Measurements from ENCODE around the gene GAK. TPM values are rescaled to one million over a fixed set of nuclear protein-coding genes. Genes with fewer than 3 reads are reported as not detected.

The GAK gene
- total and polyA plus RNA-seq, 7 donors = 20.9 to 55.8 (median 36.4) TPM

DNA sequence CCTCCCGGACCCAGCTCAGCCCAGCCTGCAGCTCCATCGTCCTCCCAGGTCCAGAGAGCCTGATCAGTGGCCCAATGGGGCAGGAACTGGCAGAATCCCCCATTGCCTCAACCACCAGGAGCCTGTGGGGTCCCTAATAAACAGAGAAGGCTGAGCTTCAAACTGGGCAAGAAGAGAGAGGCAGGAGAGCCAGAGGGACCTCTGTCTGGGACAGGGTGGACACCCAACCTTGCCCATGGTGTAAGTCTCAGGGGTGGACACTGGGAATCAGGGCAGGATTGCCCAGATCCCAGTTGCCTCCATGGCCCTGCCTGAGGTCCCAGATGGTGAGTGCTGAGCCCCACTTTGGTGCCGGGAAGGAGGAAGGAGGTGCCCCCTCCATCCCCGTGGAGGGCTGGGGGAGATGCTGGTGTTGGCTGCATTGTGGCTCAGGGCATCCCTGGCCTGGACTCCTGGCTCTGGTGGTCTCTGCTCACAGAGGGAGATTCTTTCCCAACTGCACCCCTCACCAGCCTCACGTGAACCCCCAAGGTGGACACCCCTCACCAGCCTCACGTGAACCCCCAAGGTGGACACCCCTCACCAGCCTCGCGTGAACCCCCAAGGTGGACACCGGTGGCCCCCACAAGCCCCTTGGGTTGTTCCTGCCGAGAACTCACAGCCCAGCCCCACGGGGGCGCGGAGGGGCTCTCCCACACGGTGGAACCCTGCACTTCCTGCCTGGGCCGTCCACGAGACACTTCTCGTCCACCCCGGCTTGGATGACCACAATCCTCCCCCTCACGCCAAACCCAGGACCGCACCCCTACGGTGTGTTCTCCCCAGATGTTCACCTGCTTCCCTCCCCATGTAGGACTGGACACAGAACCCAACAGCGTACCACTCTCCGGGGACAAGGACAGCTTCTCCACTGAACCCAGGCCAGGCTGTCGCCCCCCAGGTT lies 111.6 kb downstream of the GAK start:
- no peaks in the 10 kb centered on the region for H3K36me3 ChIP-seq (ENCODE audit: insufficient read depth in 1 of 2, low read depth in 1 of 2)
- H3K4me1 ChIP-seq = no peaks in the 10 kb centered on the region
- ATAC-seq (no peak), DNase-seq (peak in 1 of 2 donors; percentile 38)
- no peak overlapping the region for H3K4me3 ChIP-seq
- TF ChIP-seq, protein P1, sequence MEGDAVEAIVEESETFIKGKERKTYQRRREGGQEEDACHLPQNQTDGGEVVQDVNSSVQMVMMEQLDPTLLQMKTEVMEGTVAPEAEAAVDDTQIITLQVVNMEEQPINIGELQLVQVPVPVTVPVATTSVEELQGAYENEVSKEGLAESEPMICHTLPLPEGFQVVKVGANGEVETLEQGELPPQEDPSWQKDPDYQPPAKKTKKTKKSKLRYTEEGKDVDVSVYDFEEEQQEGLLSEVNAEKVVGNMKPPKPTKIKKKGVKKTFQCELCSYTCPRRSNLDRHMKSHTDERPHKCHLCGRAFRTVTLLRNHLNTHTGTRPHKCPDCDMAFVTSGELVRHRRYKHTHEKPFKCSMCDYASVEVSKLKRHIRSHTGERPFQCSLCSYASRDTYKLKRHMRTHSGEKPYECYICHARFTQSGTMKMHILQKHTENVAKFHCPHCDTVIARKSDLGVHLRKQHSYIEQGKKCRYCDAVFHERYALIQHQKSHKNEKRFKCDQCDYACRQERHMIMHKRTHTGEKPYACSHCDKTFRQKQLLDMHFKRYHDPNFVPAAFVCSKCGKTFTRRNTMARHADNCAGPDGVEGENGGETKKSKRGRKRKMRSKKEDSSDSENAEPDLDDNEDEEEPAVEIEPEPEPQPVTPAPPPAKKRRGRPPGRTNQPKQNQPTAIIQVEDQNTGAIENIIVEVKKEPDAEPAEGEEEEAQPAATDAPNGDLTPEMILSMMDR (IDR thresholded peaks at IDR 0.05) = no peak
- intact Hi-C loops (cut with DNase I) = no loop called here
- no peak overlapping the region for H3K27ac ChIP-seq
- WGBS, 3 donors = 73 to 76% (median 75%) methylated on average over 24 of the region's 24 CpGs
- no peaks in the 10 kb centered on the region for H3K9me3 ChIP-seq
- peaks cover 0 to 85% (median 37%) of the 10 kb centered on the region in 3 donors for H3K27me3 ChIP-seq (ENCODE audit: insufficient read depth in 3 of 3, low read length in 2 of 3)

DNA sequence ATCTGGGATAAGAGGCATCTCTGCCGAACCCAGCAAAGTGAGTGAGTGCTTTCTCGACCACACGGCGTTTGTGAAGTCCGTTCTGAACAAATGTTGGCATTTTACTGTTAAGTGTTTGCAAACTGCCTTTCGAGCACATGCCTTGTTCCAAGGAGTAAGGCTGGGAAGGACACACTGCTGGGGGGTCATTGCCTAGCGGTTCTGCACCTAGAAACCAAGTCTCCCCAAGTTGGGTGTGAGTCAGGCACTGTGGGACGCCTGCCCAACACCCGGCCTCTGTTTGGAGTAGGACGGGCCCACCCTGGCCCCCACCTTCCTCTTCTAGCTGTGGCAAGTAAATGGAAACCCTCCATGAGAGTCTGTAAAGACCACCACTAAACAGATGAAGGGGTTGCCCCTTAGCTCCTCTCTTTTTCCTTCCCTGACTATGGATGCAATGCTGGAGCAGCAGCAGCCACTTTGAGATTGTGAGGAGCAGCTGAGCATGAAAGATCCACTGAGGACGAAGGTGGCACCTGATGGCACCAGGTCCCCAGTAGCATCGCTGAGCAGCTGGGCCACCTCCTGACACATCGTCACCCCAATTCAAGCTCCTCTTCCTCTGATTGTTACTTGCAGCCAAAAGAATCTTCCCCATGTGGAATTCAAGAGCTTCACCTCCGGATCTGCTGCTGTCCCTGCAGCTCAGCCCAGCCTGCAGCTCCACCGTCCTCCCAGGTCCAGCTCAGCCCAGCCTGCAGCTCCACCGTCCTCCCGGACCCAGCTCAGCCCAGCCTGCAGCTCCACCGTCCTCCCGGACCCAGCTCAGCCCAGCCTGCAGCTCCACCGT lies 112.5 kb downstream of the GAK start:
- H3K27me3 ChIP-seq (ENCODE audit: insufficient read depth in 3 of 3, low read length in 2 of 3) = peaks cover 0 to 78% (median 28%) of the 10 kb centered on the region in 3 donors
- ATAC-seq (no peak), DNase-seq (no peak)
- WGBS, 3 donors = 73 to 74% (median 73%) methylated on average over 19 to 20 of the region's 20 CpGs
- no peaks in the 10 kb centered on the region for H3K9me3 ChIP-seq
- H3K36me3 ChIP-seq (ENCODE audit: insufficient read depth in 1 of 2, low read depth in 1 of 2) = no peaks in the 10 kb centered on the region
- intact Hi-C loops (cut with DNase I) = no loop called here
- H3K27ac ChIP-seq = no peak overlapping the region
- TF ChIP-seq, protein P1 (IDR thresholded peaks at IDR 0.05) = no peak
- no peak overlapping the region for H3K4me3 ChIP-seq
- H3K4me1 ChIP-seq = no peaks in the 10 kb centered on the region

DNA sequence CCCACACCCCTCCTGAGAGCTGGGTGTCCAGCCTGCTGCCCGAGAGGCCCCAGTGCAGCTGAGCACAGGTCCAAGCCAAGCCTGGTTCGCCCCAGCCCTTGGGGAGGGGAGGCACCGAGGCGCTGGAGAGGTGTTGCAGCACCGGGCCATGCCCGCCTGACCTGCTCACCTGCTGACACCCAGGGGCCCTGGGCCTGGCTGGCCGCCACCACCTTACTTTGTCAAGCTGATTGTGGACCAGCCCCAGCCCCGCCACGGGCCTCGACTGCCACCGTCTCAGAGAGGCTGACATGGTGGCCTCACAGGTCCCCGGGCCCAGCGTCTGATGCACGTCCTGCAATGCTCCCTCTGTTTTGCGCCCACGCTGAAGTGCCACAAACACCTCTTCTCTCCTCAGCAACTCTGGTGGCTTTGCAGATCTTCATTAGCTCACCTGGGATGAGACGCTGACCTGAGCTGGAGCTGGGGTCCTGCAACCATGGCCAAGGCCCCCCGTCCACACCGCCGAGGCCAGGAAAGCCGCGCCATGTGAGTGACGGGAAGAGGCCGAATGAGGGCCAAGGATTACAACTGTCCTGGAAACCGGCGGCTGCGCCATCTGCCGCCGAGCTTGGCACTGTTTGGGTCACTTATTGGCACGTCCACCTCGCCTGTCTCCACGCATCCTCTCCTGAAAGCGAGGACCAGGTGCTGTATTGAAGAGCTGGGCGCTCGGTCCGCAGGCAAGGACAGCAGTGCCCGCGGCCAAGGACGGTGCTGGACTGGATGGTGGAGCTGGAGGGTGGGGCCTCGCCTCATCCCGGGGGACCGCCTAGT lies 113.8 kb downstream of the GAK start:
- 78 to 82% (median 81%) methylated on average over 42 of the region's 42 CpGs for WGBS, 3 donors
- no peak overlapping the region for H3K27ac ChIP-seq

More for the DNA sequence above, 113.8 kb downstream of the GAK start:
- no peak for ATAC-seq
- intact Hi-C loops (cut with DNase I) = no loop called here
- Histone ChIP-seq H3K9me3 (no peaks in the 10 kb centered on the region), H3K4me3 (no peak overlapping the region), H3K4me1 (no peaks in the 10 kb centered on the region), H3K27me3 (ENCODE audit: insufficient read depth in 3 of 3, low read length in 2 of 3) (peaks cover 0 to 78% (median 22%) of the 10 kb centered on the region in 3 donors), H3K36me3 (ENCODE audit: insufficient read depth in 1 of 2, low read depth in 1 of 2) (no peaks in the 10 kb centered on the region)
- TF ChIP-seq, protein P1 (IDR thresholded peaks at IDR 0.05) = no peak
- peak in 1 of 2 donors; percentile 55 for DNase-seq
